NCI-H82 treated with DMSO at 0.1 percent for 48 hours (cell line): Measurements from ENCODE around the gene SCP2.

ENCODE experiments used
- DNase-seq: peaks from one replicate; lab custom pipeline; 2025; ENCODE audit not compliant: unreplicated experiment; lab: John Stamatoyannopoulos, UW

The SCP2 gene, protein sequence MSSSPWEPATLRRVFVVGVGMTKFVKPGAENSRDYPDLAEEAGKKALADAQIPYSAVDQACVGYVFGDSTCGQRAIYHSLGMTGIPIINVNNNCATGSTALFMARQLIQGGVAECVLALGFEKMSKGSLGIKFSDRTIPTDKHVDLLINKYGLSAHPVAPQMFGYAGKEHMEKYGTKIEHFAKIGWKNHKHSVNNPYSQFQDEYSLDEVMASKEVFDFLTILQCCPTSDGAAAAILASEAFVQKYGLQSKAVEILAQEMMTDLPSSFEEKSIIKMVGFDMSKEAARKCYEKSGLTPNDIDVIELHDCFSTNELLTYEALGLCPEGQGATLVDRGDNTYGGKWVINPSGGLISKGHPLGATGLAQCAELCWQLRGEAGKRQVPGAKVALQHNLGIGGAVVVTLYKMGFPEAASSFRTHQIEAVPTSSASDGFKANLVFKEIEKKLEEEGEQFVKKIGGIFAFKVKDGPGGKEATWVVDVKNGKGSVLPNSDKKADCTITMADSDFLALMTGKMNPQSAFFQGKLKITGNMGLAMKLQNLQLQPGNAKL

DNA sequence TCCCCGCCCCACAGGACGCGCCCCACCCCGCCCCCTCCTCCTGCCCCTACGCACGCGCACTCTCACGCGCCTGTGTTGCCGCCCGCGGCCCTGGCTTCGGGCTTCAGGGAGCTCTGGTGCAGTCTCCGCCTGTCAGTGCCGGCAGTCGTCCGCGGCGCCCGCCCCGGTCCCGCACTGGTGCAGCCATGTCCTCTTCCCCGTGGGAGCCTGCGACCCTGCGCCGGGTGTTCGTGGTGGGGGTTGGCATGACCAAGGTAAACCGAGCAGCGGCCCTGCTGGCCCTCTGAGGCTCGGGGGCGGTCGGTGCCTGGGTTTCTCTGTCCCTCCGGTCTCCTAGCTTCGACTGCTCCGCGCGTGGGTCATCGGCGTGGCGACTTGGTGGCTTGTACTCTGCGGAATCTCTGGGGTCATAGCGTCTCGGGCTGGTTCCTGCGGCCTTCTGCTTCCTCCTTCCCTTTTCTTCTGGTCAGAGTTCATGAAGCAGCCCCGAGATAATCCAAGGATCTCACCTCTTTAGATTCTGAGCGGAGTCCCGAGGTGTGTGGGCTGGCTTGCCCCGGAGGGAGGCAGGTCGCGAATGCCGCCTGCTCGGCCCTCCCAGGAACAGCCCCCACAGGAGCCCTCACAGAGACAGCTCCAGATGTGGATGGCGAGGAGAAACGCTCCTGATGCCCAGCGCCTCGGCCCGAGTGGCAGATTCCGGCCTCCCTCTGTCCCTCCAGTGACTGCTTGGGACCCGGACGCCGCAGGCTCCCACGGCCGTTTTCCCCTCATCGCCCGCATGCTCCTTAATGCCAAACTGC is at the start of gene SCP2:
Gene SCP2, plus strand, starts transcription at position 65 of the 803 bp plus-strand sequence. Its CDS starts 121 bp downstream, at position 186.
- peak; percentile 57 for DNase-seq

- DNase-seq = no peak
These were observed 49.5 kb upstream of the SCP2 start for GRCh38 chr1:52877554-52877953.

DNA sequence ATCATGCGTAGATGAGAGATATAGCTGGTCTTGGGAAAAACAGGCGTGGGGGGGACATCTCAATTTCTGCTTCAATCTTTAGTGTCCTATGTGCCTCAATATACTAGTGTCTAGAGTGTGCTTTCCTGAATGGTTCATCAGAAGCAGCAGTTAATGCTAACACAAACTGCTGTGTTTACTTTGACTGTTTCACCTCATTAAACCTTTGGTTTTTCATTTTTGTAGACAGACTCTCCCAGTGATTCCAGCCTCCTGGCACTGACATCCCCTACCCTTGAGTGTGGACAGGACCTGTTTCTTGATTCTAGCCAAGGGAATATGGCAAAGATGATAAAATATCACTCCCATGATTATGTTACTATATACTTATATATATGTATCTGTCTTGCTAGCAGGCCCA is 46.9 kb upstream of the SCP2 start:
- no peak for DNase-seq

GRCh38 chr1:52887483-52887882 is 39.6 kb upstream of the SCP2 start:
- no peak for DNase-seq

GRCh38 chr1:52892424-52893215 is 34.5 kb upstream of the SCP2 start:
- no peak for DNase-seq

GRCh38 chr1:52899445-52899894 is 27.6 kb upstream of the SCP2 start:
- no peak for DNase-seq

DNA sequence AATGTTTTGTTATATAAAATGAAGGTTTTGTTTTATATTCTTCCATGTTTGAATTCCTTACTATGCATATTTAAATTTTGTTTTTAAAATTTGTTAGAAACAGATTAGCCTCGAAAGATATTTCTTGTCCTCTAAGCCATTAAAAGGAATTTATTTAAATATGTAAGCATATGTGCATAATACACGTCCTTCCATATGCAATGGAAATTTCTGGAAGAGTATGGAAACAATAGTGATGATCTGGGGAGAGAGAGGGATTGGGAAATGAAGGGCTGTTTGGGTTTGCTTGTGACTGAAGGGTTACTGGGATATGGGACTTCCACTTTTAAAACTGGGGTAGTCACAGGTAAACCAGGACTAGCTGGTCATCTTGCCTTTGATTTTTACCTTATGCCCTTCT is 26.7 kb upstream of the SCP2 start:
- DNase-seq = no peak

GRCh38 chr1:52901384-52901783 is 25.7 kb upstream of the SCP2 start:
- no peak for DNase-seq

- DNase-seq = no peak
These were observed 22.7 kb upstream of the SCP2 start for GRCh38 chr1:52904208-52904926.

DNA sequence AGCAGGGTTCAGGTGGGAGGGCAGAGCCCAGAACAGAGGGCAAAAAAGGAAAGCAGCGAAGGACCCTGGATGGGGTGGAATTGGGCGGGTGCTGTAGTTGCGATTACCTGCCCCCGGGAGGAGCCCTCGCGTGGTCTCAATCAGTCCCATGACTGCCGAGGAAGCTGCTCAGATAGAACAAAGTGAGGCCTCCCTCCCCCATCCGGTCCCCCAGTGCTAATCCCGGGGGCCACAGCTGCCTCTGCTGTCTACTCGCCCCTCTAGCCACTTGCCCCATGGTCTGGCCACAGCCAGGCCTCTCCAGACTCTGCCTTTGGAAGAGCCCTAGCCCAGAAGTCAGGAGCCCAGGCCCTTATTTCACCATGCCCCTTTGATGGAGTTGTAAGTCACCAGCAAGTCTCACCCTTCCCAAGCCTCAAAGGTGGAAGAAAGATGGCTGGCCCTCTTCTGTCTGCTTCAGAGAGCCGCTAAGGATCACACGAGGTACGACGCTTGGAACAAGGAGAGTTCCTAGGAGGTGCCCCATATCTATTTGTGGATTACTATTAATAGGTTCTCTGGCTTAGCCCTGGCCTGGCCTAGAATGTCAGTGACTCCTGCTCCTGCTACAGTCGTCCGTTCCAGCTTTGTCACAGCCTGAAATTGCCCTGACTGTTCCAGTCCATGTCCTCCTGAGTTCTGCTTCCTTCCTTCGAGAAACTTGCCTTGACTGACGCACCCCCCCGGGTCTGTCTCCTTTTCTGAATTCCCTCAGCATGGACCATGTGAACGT is 22.0 kb upstream of the SCP2 start:
- peak; percentile 44 for DNase-seq

GRCh38 chr1:52906135-52906603 is 20.9 kb upstream of the SCP2 start:
- no peak for DNase-seq

- no peak for DNase-seq
These were observed 19.8 kb upstream of the SCP2 start for GRCh38 chr1:52907068-52907811.

DNA sequence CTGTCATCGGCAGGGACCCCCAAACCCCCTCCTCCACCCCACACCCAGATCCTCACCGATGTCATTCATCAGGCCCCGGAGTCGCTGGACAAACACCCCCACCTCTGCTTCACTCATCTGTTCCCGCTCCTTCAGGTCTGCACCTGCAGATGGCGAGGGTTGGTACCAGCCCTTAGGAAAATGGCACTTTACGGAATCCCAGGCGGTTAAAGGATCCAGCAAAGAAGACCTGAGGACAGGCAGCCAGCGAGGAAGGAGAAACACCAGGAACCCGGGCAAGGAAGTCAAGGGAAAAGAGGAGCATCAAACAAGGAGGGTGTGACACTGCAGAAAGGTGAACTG is 19.3 kb upstream of the SCP2 start:
- no peak for DNase-seq

GRCh38 chr1:52911541-52911940 is 15.5 kb upstream of the SCP2 start:
- DNase-seq = peak; percentile 50

GRCh38 chr1:52913014-52913413 is 14.1 kb upstream of the SCP2 start:
- DNase-seq = no peak

- no peak for DNase-seq
These were observed 13.5 kb upstream of the SCP2 start for GRCh38 chr1:52913537-52913936.

DNA sequence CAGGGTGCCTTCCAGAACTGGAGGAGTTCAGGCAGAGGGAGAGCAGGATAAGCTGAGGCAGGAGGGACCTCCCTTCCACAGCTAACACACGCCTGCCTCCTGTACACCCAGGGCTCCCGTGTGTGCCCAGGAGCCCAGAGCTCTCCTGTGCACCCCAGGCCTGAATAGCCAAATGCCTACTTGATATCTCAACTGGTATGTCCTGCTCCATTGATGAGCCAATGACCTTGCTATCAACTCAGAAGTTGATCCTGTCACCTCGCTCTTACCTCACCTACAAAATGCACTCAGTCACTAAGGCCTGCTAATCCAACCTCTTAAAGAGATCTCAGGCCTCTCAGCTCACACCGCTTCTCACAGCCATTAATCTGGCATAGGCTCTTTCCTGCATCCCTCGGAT is 12.6 kb upstream of the SCP2 start:
- DNase-seq = peak; percentile 77

- no peak for DNase-seq
These were observed 11.7 kb upstream of the SCP2 start for GRCh38 chr1:52915211-52915854.

DNA sequence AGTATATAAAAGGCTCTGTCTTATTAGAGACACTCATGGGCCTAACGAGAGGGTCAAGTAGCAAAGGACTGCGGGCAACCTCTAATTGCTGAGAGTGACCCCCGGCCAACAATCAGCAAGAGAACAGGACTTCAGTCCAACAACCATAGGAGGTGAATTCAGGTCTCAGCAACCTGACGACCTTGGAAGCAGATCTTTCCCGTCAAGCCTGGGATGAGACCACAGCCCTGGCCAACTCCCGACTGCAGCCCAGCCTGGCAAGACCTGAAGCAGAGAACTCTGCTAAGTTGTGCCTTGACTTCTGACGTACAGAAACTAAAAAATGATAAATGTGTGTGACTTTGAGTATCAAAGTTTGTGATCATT is 11.2 kb upstream of the SCP2 start:
- DNase-seq = no peak
